HG03520 (cell line): ENCODE results near the gene TPCN2.
"Not testable (repeated sequence)": the region's sequence is repeated elsewhere in the genome, so short reads cannot be mapped to it uniquely, and the experiment has no call there.

Source experiments
- ATAC-seq: cut with Tn5 transposase; IDR thresholded peaks from one replicate; pipeline ENCODE4 v1.9.1; 2021; ENCODE audit warnings: mild to moderate bottlenecking, moderate library complexity; ENCODE audit not compliant: unreplicated experiment

The TPCN2 gene

GRCh38 chr11:69048694-69049489 is at the start of gene TPCN2:
Gene TPCN2 (plus strand): TSS chr11:69048932. CDS start chr11:69048998, 66 bp downstream.
- peak; percentile 84 for ATAC-seq

GRCh38 chr11:68999093-68999747 is 49.5 kb upstream of the TPCN2 start:
- ATAC-seq = no peak

GRCh38 chr11:68999748-69000355 is 48.9 kb upstream of the TPCN2 start:
- ATAC-seq = not testable (repeated sequence)

GRCh38 chr11:69000391-69000790 is 48.3 kb upstream of the TPCN2 start:
- ATAC-seq = no peak

GRCh38 chr11:69000831-69001242 is 47.9 kb upstream of the TPCN2 start:
- ATAC-seq = no peak

GRCh38 chr11:69001243-69002081 is 47.3 kb upstream of the TPCN2 start:
- no peak for ATAC-seq

- ATAC-seq = no peak
Observed at GRCh38 chr11:69002110-69002569, 46.6 kb upstream of the TPCN2 start.

GRCh38 chr11:69002570-69003231 is 46.0 kb upstream of the TPCN2 start:
- no peak for ATAC-seq

- no peak for ATAC-seq
Observed at GRCh38 chr11:69003301-69003865, 45.3 kb upstream of the TPCN2 start.

- ATAC-seq = no peak
Observed at GRCh38 chr11:69003866-69004367, 44.8 kb upstream of the TPCN2 start.

GRCh38 chr11:69004411-69005182 is 44.1 kb upstream of the TPCN2 start:
- ATAC-seq = no peak

GRCh38 chr11:69005183-69005630 is 43.5 kb upstream of the TPCN2 start:
- no peak for ATAC-seq

- ATAC-seq = no peak
Observed at GRCh38 chr11:69005631-69006368, 42.9 kb upstream of the TPCN2 start.

- no peak for ATAC-seq
Observed at GRCh38 chr11:69006816-69007215, 41.9 kb upstream of the TPCN2 start.

GRCh38 chr11:69007975-69008381 is 40.8 kb upstream of the TPCN2 start:
- no peak for ATAC-seq

- no peak for ATAC-seq
Observed at GRCh38 chr11:69008737-69009440, 39.8 kb upstream of the TPCN2 start.

- ATAC-seq = no peak
Observed at GRCh38 chr11:69009441-69010211, 39.1 kb upstream of the TPCN2 start.
